NCI-H1436 (cell line): ENCODE data around the gene LRMDA.

Experiments
- DNase-seq: peaks from one replicate; lab custom pipeline; 2025; lab: John Stamatoyannopoulos, UW

The LRMDA gene

GRCh38 chr10:75716506-75716905, 285.1 kb downstream of the LRMDA start:
- DNase-seq = no peak

DNA sequence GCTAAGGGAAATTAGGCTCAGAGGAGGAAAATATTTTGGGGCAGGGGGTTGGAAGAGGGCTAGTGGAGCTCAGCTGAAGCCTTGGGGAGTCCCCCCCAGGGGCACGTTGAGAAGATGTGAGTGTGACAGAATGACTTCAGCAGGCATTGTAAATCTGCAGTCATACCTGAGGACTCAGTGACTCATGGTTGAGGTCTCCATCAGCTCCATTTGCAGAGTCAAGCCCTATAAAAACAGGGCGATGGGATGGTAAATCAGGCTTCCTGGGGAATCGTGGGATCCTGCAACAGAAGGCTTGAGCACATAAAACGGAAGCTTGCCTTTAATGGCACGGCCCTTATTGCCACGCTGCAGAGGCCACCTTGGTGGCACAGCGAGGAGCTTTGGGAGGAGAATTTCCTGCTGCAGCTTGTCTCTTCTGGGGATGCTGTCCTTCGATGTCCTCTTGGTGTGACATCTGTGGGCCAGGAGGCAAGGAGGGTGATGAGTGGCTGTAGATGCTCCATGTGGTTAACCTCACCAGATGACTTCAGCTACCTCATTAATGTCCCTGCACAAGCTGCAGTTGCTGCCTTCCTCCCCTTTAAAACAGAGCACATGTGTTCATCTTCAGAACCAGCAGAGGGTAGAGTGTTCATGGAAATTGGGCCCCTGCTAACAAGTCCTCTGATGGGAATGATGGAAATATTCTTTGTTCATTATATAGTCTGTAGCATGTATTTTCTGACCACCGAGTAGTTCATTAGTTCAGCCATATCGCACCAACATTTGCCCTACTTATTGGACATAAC, 285.9 kb downstream of the LRMDA start:
- no peak for DNase-seq

- DNase-seq = peak; percentile 49
These were observed 287.6 kb downstream of the LRMDA start for GRCh38 chr10:75718991-75719390.

- DNase-seq = no peak
These were observed 288.7 kb downstream of the LRMDA start for GRCh38 chr10:75720157-75720556.

GRCh38 chr10:75722020-75722419, 290.6 kb downstream of the LRMDA start:
- no peak for DNase-seq

DNA sequence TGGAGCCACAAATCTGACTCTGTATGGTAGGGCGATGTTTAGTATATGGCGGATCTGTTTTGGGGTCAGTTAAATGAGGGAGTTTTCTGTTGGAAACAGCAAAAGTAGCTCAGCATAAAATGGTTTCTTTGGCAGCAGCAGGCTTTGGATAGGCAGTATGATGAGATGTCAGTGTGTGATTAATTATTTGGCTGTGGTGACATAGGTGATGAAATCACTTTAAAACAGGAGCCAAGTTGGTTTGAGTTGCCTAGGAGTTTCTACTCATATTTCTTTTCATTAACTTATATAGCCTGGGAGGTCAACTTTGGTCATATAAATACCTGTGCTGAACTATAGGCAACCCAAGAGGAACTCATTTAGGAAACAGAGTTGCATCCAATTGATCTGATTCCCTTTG, 291.2 kb downstream of the LRMDA start:
- no peak for DNase-seq

DNA sequence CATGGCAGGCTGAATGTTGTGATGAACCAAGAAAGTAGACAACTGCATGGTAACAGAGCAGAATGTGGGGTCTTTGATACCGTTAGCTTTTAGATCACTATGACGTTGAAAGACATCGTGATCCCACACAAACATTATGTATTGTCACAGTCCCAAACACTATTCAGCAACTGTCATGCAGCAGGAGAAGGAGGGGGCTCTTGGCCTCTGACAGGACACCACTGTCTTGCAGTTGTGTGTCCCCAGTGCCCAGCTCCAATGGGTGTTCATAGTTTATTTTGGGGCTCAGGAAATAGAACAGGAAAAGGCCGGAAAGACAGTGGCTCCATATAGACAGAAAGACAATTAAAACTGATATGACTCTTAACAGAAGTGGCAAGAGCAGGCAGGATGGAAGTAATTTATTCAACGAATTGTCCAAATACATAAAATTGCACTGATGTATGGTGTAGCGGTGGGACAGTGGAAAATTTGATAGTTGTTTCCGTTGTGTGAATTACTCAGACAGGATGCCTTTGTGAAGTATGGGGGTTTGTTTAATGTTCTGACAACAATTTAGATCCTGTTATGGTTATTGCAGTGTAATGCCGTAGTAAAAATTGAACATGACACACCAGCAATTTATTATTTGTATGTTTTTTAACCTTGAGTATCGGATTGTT, 292.0 kb downstream of the LRMDA start:
- no peak for DNase-seq

- DNase-seq = no peak
These were observed 292.6 kb downstream of the LRMDA start for GRCh38 chr10:75724047-75724446.

- DNase-seq = no peak
These were observed 295.4 kb downstream of the LRMDA start for GRCh38 chr10:75726522-75727483.

- DNase-seq = no peak
These were observed 299.4 kb downstream of the LRMDA start for GRCh38 chr10:75730847-75731246.

- DNase-seq = no peak
These were observed 301.9 kb downstream of the LRMDA start for GRCh38 chr10:75733135-75733890.

DNA sequence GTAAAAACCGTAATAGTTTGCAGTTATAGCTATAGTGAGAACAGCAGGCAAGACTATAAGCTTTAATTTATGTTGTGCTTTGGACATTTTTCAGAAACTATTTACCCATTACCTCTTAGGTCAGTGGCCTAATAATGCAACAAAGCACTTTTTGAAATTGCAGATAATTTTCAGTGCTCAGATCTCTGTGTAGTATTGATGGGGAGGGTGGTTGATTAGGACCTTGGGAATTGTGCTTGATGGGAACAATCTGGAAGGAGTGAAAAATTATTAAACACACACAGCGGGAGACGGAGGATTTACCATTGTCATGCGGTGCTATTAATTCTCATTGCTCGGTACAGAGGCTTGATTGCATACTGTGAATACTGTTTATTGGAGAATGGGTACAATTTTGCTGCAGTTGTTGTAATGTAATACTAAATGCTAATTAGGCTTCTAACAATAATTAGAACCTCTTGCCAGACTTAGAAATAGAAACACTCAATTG, 304.8 kb downstream of the LRMDA start:
- DNase-seq = no peak

DNA sequence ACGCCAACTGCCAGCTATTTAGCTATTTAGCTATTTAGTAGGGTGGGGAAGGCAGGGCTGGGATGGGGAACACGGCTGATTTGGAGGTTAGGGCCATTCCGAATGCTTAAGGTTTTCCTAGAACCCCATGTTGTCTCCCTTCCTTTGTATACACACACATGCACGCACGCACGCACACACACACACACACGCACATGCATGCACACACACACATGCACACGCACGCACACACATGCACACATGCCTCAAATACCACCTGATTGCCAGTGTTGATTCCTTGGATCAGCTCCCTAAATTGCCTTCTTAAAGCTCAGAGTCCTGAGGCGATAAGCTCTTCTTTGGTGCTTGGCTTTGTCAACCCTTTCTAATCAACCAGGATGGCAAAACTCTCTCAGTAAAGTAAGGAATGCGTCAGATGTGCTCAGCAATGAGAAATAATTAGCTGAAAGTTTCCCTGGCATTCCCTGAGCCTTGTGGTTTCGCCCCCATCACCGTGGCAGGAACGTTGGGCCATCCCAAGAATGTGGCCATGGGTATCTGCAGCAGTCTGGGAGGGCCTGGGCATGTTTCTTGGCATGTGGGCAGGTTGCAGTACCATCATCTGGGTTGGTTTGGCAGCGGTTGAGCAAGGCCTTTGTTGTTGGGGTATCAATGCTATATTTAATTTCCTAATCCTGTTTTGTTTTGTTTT, 305.6 kb downstream of the LRMDA start:
- no peak for DNase-seq

- DNase-seq = no peak
These were observed 306.1 kb downstream of the LRMDA start for GRCh38 chr10:75737580-75737949.

DNA sequence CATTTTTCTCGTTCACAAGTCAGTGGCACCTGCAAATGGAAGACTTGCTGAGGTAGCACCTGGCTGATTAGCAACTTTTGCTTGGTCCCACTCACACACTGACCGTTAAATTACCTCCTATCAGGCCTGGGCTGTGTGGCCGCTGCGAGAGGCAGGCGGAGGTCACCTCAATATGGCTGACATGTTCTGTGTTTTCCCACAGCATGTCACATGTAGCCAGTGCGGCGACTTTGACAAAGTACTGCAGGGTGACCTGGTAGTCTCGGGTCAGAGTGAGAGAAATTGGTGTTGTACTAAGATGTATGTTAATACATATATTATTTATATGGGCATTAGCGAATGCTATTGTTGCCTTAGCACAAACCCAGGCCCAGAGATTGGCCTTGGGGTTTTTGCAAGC, 307.5 kb downstream of the LRMDA start:
- DNase-seq = no peak

- DNase-seq = no peak
These were observed 308.2 kb downstream of the LRMDA start for GRCh38 chr10:75739414-75740143.

- no peak for DNase-seq
These were observed 309.1 kb downstream of the LRMDA start for GRCh38 chr10:75740541-75740940.

GRCh38 chr10:75742355-75742754, 310.9 kb downstream of the LRMDA start:
- no peak for DNase-seq

- DNase-seq = no peak
These were observed 311.9 kb downstream of the LRMDA start for GRCh38 chr10:75743291-75743778.

- no peak for DNase-seq
These were observed 312.8 kb downstream of the LRMDA start for GRCh38 chr10:75744261-75744660.
